Trophoblast cell (in vitro differentiated cells and primary cell): ENCODE measurements around the gene LRP1B.

Experiments
- DNase-seq, 2 donors: peaks; one replicate each; pipeline ENCODE4 v3.0.0-alpha.2; 2016
- H2AFZ ChIP-seq: 2 replicates; pipeline ENCODE4 v1.6.1; 2013; ENCODE audit warnings: low read length, moderate library complexity, mild to moderate bottlenecking; ENCODE audit not compliant: insufficient read depth, poor library complexity
- H2AK5ac ChIP-seq: 2 replicates; pipeline ENCODE4 v1.6.1; 2013; ENCODE audit warnings: mild to moderate bottlenecking, low read length
- H2BK120ac ChIP-seq: 2 replicates; pipeline ENCODE4 v1.6.1; 2013; ENCODE audit warnings: low read length, mild to moderate bottlenecking, moderate library complexity; ENCODE audit not compliant: insufficient read depth, poor library complexity
- H2BK12ac ChIP-seq: 2 replicates; pipeline ENCODE4 v1.6.1; 2013; ENCODE audit warnings: mild to moderate bottlenecking, low read length, moderate library complexity
- H2BK5ac ChIP-seq: 2 replicates; pipeline ENCODE4 v1.6.1; 2013; ENCODE audit warnings: low read length, low read depth, moderate library complexity, mild to moderate bottlenecking; ENCODE audit not compliant: poor library complexity
- H3K14ac ChIP-seq: 2 replicates; pipeline ENCODE4 v1.6.1; 2013; ENCODE audit warnings: mild to moderate bottlenecking, low read length
- H3K18ac ChIP-seq: 2 replicates; pipeline ENCODE4 v1.6.1; 2013; ENCODE audit warnings: mild to moderate bottlenecking, low read length
- H3K23ac ChIP-seq: 2 replicates; pipeline ENCODE4 v1.6.1; 2013; ENCODE audit warnings: low read length
- H3K27ac ChIP-seq: 2 replicates; pipeline ENCODE4 v1.5.1; 2013; ENCODE audit warnings: low read depth, mild to moderate bottlenecking, inconsistent platforms, low read length, moderate library complexity
- H3K27me3 ChIP-seq: 2 replicates; pipeline ENCODE4 v1.6.1; 2013; ENCODE audit warnings: inconsistent platforms, mild to moderate bottlenecking, low read length, moderate library complexity; ENCODE audit not compliant: insufficient read depth
- H3K36me3 ChIP-seq, 2 experiments: 1 replicate in 1 of 2; 2 replicates in 1 of 2; pipeline ENCODE4 v1.6.1; 2013; ENCODE audit warnings: low read length in 2 of 2, mild to moderate bottlenecking in 2 of 2, moderate library complexity in 1 of 2; ENCODE audit not compliant: insufficient read depth in 2 of 2, control insufficient read depth in 1 of 2
- H3K4ac ChIP-seq: 2 replicates; pipeline ENCODE4 v1.6.1; 2013; ENCODE audit warnings: low read depth, mild to moderate bottlenecking, low read length, moderate library complexity
- H3K4me1 ChIP-seq, 2 experiments: 1 replicate in 1 of 2; 2 replicates in 1 of 2; pipeline ENCODE4 v1.6.1; 2013; ENCODE audit warnings: low read length in 2 of 2, mild to moderate bottlenecking in 2 of 2, moderate library complexity in 1 of 2; ENCODE audit not compliant: insufficient read depth in 2 of 2, control insufficient read depth in 1 of 2
- H3K4me2 ChIP-seq: 2 replicates; pipeline ENCODE4 v1.6.1; 2013; ENCODE audit warnings: inconsistent platforms, mild to moderate bottlenecking, low read length, moderate library complexity
- H3K4me3 ChIP-seq: 2 replicates; pipeline ENCODE4 v1.5.1; 2013; ENCODE audit warnings: mild to moderate bottlenecking, low read depth, low read length, inconsistent platforms
- H3K79me1 ChIP-seq: one replicate; pipeline ENCODE4 v1.6.1; 2013; ENCODE audit warnings: low read length
- H3K79me2 ChIP-seq: 2 replicates; pipeline ENCODE4 v1.6.1; 2013; ENCODE audit warnings: low read length, mild to moderate bottlenecking; ENCODE audit not compliant: control insufficient read depth, insufficient read depth, poor library complexity
- H3K9ac ChIP-seq: 2 replicates; pipeline ENCODE4 v1.6.1; 2013; ENCODE audit warnings: mild to moderate bottlenecking, low read length
- H3K9me3 ChIP-seq: 2 replicates; pipeline ENCODE4 v1.6.1; 2013; ENCODE audit warnings: low read depth, mild to moderate bottlenecking, control low read depth, inconsistent platforms, low read length; ENCODE audit not compliant: insufficient read depth
- H4K12ac ChIP-seq: 2 replicates; pipeline ENCODE4 v1.6.1; 2013; ENCODE audit warnings: low read depth, mild to moderate bottlenecking, low read length, moderate library complexity
- H4K8ac ChIP-seq: 2 replicates; pipeline ENCODE4 v1.6.1; 2013; ENCODE audit warnings: low read depth, mild to moderate bottlenecking, low read length, moderate library complexity
- H4K91ac ChIP-seq: one replicate; pipeline ENCODE4 v1.6.1; 2013; ENCODE audit warnings: low read depth, mild to moderate bottlenecking, low read length, moderate library complexity
- WGBS: extraction: QIAGEN DNeasy Blood & Tissue Kit; methylation state at CpG from one replicate; pipeline ENCODE4 v1.1.7; 2013; ENCODE audit warnings: missing lambda C conversion rate; ENCODE audit not compliant: insufficient read length, insufficient coverage; ENCODE audit errors: extremely low coverage; 5-methylcytosine and 5-hydroxymethylcytosine counted together

The LRP1B gene

DNA sequence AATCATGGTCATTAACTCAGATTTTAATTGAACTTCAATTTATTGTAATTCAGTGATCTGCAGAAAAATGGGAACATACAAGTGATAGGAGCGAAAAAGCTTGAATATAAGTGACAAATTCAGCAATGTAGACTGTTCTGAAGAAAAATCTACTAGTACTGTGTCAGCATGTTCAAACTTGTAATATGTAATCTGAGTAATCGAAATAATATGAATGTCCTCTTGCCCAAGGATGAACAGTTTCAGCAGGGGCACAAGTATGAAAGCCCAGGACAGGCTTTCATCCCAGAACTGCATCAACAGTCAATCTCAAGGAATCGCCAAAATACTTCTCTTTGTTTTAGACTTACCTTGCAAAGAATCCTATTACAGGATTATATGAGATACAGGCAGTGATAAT is 1110.5 kb downstream of the LRP1B start:
- H3K23ac ChIP-seq, result no peak overlapping the region
- H2BK5ac ChIP-seq, result no peak overlapping the region
- H2BK12ac ChIP-seq, result no peak overlapping the region
- no peak overlapping the region for H3K4me3 ChIP-seq
- H3K18ac ChIP-seq, result no peak overlapping the region
- H3K27me3 ChIP-seq, result no peaks in the 10 kb centered on the region
- no peak overlapping the region for H3K4me2 ChIP-seq
- no peak for DNase-seq
- no peaks in the 10 kb centered on the region for H3K9me3 ChIP-seq
- H3K4me1 ChIP-seq, result no peaks in the 10 kb centered on the region
- H3K27ac ChIP-seq, result no peak overlapping the region
- H2AFZ ChIP-seq, result no peak overlapping the region
- H3K4ac ChIP-seq, result no peak overlapping the region
- H3K79me1 ChIP-seq, result no peaks in the 10 kb centered on the region
- no peak overlapping the region for H3K9ac ChIP-seq
- WGBS, result no CpG with 5 or more reads among the region's 3 CpGs
- no peak overlapping the region for H4K8ac ChIP-seq
- H4K91ac ChIP-seq, result no peak overlapping the region
- H4K12ac ChIP-seq, result no peak overlapping the region
- H3K36me3 ChIP-seq, result no peaks in the 10 kb centered on the region
- H2AK5ac ChIP-seq, result no peak overlapping the region
- no peaks in the 10 kb centered on the region for H3K79me2 ChIP-seq
- H3K14ac ChIP-seq, result no peak overlapping the region
- no peak overlapping the region for H2BK120ac ChIP-seq

DNA sequence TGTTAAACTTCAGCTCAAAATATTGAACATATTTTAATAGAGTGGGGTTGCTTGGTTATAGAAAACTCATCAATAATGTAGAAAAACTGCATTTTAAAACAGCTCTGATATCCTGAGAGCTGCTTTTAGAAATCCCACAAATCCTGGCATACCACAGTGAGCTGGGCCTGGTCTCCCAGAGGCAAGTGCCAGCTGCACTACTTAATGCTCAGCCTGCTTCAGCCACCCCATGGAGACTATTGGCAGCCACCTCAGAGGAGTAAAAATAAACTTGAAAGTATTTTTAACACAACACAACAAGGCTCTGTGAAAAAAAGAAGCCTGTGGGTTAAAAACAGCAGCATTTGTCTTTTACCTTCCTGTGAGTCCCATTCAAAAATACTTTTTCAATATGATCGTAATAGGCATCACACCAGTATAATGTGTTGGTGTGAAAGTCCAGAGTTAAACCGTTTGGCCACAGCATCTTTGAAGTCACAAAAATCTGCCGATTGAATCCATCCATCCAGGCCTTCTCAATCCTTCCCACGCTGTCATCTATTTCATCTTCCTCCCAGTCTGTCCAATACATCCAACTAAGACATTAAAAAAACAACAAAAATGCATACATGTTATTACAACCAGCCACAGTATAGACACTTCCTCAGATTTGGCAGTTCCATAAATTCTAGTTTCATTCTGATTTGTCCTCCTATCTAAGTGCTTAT is 1115.3 kb downstream of the LRP1B start:
- Histone ChIP-seq H3K27me3 (no peaks in the 10 kb centered on the region), H3K79me2 (no peaks in the 10 kb centered on the region), H3K14ac (no peak overlapping the region), H2AFZ (no peak overlapping the region), H3K4me3 (no peak overlapping the region), H3K9ac (no peak overlapping the region), H3K23ac (no peak overlapping the region), H2BK120ac (no peak overlapping the region), H3K4ac (no peak overlapping the region), H3K4me1 (no peaks in the 10 kb centered on the region), H2AK5ac (no peak overlapping the region), H3K36me3 (no peaks in the 10 kb centered on the region), H4K91ac (no peak overlapping the region), H2BK12ac (no peak overlapping the region), H3K27ac (no peak overlapping the region), H4K12ac (no peak overlapping the region), H4K8ac (no peak overlapping the region), H2BK5ac (no peak overlapping the region), H3K9me3 (no peaks in the 10 kb centered on the region), H3K18ac (no peak overlapping the region), H3K4me2 (no peak overlapping the region), H3K79me1 (no peaks in the 10 kb centered on the region)
- DNase-seq, result no peak
- WGBS, result no CpG with 5 or more reads among the region's 4 CpGs

DNA sequence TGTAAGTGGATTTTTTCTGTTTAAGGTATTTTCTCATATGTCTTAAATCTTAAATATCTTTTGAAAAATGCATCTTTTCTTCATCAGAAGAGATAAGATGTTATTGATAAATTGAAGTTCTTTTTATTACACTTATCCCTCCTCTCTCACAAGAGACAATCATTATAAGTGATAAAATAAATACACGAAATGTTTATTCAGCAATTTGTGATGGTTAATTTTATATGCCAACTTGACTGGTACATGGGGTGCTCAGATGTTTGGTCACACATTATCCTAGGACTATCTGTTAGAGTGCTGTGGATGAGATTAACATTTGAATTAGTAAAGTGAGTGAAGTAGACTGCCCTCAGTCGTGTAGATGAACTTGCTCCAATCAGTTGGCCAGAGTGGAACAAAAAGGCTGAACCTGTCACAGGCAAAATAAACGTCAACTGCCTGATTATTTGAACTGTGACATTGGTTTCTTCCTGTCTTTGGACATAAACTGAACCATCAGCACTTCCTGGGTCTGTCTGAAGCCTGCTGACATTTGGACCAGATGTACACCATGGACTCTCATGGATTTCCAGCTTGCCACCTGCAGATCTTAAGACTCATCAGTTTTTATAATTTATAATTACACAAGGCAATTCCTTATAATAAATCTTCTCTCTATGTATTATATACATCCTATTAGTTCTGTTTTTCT is 1126.7 kb downstream of the LRP1B start:
- H3K36me3 ChIP-seq, result no peaks in the 10 kb centered on the region
- no peak overlapping the region for H4K12ac ChIP-seq
- no peak overlapping the region for H2BK120ac ChIP-seq
- no peak overlapping the region for H2BK12ac ChIP-seq
- H2AK5ac ChIP-seq, result no peak overlapping the region
- no peaks in the 10 kb centered on the region for H3K79me1 ChIP-seq
- H3K27ac ChIP-seq, result no peak overlapping the region
- no peaks in the 10 kb centered on the region for H3K4me1 ChIP-seq
- DNase-seq, result no peak
- H4K8ac ChIP-seq, result no peak overlapping the region
- no peak overlapping the region for H2BK5ac ChIP-seq
- no peak overlapping the region for H3K4me3 ChIP-seq
- H4K91ac ChIP-seq, result no peak overlapping the region
- no peak overlapping the region for H3K18ac ChIP-seq
- H3K9me3 ChIP-seq, result no peaks in the 10 kb centered on the region
- H3K4ac ChIP-seq, result no peak overlapping the region
- no peaks in the 10 kb centered on the region for H3K27me3 ChIP-seq
- no peak overlapping the region for H3K14ac ChIP-seq
- H2AFZ ChIP-seq, result no peak overlapping the region
- H3K79me2 ChIP-seq, result no peaks in the 10 kb centered on the region
- H3K4me2 ChIP-seq, result no peak overlapping the region
- no peak overlapping the region for H3K9ac ChIP-seq
- H3K23ac ChIP-seq, result no peak overlapping the region
- WGBS, result no CpG with 5 or more reads among the region's 3 CpGs

DNA sequence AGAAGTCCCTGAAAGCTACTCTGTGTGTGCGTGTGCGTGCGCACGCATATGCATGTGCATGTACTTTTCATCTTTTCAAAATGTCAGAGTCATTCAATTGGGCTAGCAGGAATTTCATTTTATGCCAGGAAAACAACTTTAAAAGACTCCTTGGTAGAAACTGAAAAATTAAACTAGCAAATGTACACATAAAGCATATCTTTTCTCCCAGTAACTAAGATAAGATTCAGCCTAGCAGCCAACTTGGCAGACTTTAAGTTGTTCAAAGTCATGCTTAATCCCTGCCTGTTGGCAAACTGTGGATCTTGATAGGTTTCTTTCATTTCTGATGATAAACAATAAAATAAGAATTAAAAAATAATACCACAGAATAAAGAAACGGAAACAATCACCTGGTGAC is 1129.1 kb downstream of the LRP1B start:
- H3K18ac ChIP-seq, result no peak overlapping the region

More for the DNA sequence above, 1129.1 kb downstream of the LRP1B start:
- H3K9ac ChIP-seq, result no peak overlapping the region
- H3K4me3 ChIP-seq, result no peak overlapping the region
- no peaks in the 10 kb centered on the region for H3K27me3 ChIP-seq
- no peak overlapping the region for H2AFZ ChIP-seq
- no peak overlapping the region for H3K23ac ChIP-seq
- no peak overlapping the region for H2BK120ac ChIP-seq
- no peaks in the 10 kb centered on the region for H3K4me1 ChIP-seq
- H2BK12ac ChIP-seq, result no peak overlapping the region
- no peaks in the 10 kb centered on the region for H3K79me1 ChIP-seq
- WGBS, result no CpG with 5 or more reads among the region's 5 CpGs
- H3K4me2 ChIP-seq, result no peak overlapping the region
- H4K12ac ChIP-seq, result no peak overlapping the region
- no peak overlapping the region for H2AK5ac ChIP-seq
- no peak overlapping the region for H4K91ac ChIP-seq
- no peaks in the 10 kb centered on the region for H3K79me2 ChIP-seq
- no peak overlapping the region for H3K14ac ChIP-seq
- H3K9me3 ChIP-seq, result no peaks in the 10 kb centered on the region
- H3K36me3 ChIP-seq, result no peaks in the 10 kb centered on the region
- no peak overlapping the region for H2BK5ac ChIP-seq
- no peak overlapping the region for H4K8ac ChIP-seq
- DNase-seq, result no peak
- H3K4ac ChIP-seq, result no peak overlapping the region
- no peak overlapping the region for H3K27ac ChIP-seq
